Measurements from ENCODE around the gene LTF.

- TF ChIP-seq CTCF (IDR thresholded peaks at IDR 0.05), result no peak
- no peak for TF ChIP-seq EZH2 (IDR thresholded peaks at IDR 0.05; ENCODE audit: borderline replicate concordance, insufficient read depth, low read depth, low read length, poor library complexity, severe bottlenecking)
Observed at GRCh38 chr3:46466871-46467403, 2.2 kb upstream of the LTF start.
